AML-193 (cell line): ENCODE results near the gene MTFR1L.

Experiments used
- DNase-seq, 2 experiments: peaks; one replicate each; lab custom pipeline; 2025; lab: John Stamatoyannopoulos, UW

The MTFR1L gene

DNA sequence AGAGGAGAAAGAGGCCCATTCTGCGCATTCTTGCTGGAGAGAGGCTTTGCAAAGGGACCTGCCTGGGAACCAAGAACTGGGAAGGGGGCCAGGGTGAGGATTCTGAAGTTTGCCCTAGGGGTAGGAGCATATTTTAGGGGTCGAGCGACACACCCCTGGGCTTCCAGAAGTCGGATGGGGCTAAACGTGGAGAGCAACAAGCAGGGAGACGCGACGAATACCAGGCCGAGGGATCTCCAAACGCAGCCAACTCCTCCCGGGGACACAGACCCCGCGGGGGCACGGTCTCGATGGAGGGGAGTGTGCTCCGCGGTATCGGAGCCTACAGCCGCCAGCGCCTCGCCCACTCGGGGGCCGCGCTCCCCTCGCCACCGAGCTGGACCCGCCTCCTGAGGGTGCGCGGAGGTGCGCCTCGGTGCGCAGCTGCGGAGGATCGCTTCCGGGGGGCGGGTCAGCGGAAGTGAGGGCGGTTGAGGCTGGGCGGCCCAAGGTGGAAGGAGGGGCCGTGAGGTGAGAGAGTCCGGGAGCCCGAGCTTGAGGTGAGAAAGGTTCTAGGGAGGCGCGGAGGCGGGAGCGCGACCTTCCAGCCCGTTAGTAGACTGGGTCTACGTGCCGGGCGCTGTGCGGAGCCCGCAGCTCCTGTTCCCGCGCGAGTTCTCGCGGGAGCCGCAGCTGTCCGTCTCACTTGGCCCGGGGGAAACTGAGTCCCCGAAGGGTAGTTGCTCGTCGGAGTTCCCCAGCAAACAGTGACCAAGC, at the start of gene MTFR1L:
MTFR1L (plus strand) TSS at position 464 of the 756 bp plus-strand sequence. CDS start 3,151 bp downstream, outside the sequence.
- DNase-seq = peak; percentile 55 to 60

DNA sequence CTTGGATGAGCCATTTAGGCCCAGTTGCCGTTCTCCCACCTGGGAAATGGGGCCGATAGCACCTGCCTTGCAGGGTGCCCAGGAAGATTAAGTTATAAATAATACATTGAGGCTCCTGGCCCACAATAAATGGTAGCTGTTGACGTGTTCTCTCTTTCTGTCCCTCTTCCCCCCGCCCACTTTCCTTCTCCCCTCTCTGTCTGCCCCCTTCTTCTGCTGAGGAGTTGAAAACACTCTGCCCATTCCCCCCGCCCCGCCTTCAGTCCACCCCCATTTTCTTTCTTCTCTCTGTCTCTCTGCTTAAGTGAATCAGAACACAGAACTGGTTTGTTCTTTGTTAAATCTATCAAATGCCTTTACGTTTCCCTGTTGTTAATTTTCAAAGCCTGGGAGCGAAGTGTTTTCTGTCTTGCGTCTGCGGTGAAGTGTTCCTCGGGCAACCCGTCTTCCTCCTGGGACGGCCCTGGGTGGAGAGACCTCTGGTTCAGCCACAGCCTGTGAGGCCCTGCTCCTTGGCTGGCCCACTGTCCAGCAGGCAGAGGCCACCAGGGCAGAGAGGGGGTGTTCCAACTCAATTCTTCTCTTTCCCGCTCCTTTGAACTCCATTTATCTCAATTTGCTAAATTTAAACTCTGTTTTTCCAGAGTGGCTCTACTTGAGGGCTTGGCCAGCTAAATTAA, 49.1 kb upstream of the MTFR1L start:
- DNase-seq = no peak

DNA sequence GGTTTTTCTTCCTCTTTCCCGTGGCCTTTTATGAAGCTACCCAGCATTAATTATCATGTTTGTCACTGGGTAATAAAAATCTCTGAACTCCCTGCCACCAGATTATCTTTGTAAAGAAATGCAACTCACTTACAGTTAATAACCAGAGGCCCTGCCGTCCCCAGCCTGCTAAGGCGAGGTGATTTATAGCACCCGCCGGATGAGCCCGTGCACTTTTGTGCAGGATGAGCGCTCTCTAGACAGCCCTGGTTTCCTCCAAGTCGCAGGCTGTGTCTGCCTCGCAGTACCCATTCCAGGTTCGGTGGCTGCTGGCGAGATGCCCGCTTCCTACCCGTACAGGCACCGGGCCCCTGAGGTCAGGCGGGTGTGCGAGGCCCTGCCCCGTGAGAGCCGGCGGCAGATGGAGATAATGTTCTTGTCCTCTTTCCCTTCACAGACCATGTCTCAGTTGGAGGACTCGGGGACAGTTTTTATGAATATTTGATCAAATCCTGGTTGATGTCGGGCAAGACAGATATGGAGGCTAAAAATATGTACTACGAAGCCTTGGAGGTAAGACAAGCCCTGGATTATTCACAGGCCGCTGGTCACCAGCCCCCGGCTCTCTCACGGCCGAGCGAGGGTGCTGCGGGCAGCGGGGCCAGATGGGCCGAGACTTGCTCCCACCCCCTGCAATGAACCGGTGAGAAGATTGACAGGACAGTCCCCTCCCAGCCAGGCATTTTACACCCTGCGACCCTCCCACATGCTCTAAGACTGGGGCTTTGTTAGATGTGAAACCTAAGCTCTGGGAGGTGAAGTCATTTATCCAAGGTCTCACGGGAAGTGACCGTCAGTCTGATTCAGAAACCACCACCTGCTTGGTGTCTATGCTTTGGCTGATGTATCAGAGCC, 48.3 kb upstream of the MTFR1L start:
- no peak for DNase-seq

DNA sequence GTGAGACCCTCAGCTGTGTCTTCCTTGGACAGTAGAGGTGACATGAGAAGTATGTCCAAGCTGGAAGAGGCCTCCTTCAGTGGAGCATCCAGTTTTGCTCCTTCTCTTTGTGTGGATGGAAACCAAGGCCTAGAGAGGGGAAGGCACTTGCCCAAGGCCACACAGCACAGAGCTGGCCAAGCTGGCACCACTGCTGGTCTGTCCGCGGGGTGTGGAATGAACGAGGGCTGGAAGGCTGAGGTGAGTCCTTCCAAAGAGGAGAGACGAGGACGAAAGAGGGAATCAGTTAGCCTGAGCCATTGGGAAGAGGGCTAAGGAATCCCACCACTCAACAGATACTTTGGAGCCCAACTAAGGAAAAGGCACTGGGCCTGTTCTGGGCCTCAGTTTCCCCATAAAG, 47.6 kb upstream of the MTFR1L start:
- DNase-seq = no peak

DNA sequence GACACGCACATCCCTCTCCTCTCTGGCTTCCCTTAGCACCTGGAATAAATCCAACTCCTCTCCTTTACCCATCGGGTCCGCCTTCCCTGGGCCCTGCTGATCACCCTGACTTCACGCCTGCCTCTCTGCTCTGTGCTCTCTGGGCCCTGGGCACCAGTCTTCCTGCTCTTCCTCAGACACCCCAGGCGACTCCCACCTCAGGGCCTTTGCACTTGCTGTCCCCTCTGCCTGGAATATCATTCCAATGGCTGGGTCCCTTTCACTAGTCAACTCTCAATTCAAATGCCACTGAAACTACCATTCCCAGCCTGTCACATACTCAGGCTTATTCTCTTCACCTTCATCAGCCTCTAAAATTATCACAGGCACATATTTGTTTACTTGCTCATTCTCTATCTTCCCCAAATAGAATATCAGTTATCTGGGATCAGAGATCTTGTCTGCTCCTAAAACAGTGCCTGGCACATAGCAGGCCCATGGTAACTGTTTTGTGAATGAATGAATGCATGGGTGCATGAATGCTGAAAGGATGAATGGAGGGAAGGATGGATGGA, 47.0 kb upstream of the MTFR1L start:
- no peak for DNase-seq

DNA sequence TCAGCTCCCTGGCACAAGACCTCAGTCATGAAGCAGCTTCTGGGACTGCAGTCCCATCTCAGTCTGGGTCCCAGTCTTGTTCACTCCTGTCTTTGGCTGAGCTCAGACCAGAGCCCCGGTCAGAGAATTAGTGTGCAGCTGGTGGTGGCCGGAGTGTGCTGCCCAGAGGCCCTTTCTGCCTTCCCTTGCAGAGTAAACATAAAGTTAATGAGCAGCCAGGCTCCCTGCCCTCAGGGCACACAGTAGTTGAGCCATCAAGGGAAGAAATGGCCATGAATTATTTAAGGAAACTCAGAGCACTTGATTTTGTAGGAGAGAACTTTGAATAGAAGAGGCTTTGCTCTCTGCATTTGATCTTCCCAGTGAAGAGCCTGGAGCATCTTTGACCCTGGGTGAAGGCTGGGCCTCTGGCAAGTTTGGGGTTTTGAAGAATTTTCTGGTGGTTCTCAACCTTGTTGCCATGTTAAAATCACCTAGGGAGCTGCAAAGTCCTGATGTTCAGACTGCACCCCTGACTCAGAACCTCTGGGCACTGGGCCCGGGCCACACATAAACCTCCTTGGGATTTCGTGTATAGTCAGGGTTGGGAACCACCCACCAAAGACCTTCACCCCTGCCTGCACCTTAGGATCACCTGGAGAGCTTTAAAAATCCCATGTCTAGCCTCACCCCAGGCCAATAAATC, 46.2 kb upstream of the MTFR1L start:
- no peak for DNase-seq

DNA sequence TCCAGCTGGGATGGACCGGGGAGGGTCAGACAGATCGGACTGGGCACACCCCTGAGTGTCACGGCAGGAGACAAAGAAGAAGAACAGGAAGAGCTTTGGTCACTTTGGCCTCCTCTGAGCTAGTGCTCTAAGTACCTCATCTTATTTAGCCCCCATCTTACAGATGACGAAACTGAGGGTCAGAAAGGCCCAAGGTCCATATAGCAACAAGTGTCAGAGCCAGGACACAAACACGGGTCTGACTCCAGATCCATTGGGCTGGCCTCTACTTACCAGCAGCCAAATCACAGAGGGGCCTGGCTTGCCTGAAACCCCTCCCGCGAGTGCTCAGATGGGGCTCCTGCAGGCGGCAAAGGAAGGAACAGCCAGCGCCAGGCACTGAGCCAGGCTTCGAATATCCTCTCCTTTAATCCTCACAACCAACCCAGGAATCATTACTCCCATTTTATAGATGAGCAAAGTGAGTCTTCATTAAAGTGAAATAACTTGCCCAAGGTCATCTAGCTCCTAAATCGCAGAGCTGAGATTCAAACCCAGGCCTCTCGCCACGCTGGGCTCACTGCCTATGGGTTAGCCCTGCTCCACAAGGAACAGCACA, 45.4 kb upstream of the MTFR1L start:
- DNase-seq = no peak

DNA sequence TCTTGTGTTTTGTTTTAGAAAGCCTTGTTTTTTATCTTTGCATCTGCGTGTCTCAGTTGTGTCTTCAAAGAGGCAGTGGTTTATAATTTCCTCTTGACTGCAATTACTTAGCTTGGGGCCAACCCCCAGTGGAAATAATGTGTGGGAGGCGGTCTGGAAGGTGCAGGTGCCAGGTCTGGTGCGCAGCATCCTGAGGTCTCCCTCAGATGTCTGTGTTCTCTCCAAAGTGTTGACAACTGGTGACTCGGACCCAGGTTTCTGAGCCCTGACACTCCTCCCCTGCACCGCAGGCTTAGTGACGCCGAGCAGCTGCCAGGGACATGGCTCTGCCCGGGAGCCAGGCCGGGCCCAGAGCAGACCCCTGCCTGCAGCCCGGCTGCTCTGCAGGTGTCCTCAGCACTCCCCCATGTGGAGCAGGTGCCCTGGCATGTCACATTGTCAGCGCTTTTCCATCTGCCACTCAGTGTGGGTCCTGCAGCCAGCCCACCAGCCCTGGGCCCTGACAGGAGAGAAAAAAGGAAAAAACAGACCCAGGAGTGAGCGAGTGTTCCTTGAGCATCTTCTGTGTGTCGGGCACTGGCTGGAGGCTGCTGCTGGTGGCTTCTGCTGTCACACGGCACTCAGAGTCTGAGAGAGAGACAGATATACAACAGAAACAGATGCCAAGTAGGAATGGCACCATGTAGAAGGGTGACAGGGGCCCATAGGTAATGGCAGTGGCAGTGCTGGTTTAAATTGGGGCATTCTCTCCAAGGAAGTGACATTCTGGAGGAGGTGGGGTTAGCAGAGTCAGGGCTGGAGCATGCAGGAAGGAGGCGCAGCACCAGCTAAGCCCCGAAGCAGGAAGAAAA, 44.6 kb upstream of the MTFR1L start:
- DNase-seq = no peak

DNA sequence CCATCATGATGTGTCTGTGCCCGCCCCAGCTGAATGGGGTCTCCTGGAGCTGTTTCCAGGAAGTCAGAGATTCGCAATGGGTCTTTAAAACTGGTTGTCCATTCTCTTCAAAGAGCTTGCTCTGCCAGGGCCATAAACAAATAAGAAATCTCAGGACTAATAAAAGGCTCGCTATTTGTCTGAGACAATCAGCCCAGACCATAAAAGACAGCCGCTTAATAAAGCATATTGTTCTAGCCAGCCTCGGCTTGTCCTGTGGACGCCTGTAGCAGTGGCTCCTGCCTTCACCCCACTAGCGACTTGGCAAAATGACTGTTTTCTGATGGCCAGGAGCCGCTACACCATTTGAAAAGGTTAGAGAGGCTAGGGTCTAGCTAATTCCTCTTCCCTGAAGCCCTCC, 40.4 kb upstream of the MTFR1L start:
- no peak for DNase-seq

DNA sequence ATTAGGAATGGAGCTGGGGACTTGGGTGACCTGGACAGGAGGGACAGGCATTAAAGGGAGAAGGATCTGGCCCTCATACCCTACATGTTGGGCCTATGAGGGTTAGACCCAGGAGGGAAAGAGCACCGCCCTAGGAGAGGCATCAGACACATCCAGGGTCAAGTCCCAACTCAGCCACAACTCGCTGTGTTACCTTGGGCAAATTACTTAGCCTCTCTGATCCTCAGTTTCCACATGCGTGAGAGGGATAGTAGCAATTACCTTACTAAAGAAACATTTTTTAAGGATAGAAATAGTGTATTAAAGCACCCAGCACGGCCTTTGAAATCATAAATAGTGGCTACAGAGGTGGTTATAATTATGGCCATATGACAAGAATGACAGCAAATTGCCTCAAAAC, 39.9 kb upstream of the MTFR1L start:
- no peak for DNase-seq

DNA sequence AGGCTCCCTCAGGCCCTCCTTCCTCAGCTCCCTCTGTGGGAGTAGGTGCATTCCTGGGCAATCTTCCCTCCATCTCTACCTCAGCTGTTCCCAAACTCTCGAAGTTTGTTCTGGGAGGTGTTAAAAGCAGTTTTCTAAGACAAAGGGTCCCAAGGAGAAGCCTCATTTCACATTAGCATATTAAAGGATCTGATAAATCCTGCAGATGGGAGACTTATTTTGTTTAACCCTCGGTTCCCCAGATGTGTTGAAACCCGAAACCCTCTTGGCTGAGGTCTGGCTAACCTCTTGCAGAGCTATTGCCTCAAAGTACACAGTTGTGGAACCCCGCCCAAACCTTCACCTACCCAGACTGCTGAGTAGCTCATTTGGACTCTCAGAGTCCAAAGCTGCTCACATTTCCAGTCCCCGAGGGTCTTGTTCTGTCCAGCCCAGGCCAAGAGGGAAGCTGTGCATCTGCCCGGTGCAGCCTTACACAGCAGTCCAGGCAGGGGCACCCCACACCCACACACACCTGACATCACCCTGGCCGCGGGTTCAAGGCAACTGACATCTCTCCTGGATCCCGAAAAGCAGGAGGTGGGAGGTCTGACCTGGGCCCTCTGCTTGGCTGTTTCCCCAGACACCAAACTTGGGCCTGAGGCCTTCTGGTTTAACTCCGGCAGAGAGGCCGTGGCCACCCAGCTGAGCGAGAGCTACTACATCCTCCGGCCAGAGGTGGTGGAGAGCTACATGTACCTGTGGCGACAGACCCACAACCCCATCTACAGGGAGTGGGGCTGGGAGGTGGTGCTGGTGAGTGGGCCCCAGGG, 39.2 kb upstream of the MTFR1L start:
- DNase-seq = no peak

DNA sequence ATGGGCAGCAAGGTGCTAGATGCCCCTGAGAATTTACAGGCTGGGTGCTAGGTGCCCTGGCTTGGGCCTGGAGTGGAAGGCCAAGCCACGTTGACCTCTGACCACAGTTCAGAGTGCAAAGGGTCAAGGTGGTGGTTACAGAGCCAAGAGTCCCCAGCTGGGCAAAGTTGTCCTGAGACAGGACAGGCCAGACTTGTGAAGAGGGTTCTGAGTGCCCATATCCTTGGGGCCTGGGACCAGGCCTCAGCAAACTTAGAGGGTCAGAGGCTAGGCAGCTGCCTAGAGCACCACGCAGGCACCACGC, 38.7 kb upstream of the MTFR1L start:
- DNase-seq = no peak

DNA sequence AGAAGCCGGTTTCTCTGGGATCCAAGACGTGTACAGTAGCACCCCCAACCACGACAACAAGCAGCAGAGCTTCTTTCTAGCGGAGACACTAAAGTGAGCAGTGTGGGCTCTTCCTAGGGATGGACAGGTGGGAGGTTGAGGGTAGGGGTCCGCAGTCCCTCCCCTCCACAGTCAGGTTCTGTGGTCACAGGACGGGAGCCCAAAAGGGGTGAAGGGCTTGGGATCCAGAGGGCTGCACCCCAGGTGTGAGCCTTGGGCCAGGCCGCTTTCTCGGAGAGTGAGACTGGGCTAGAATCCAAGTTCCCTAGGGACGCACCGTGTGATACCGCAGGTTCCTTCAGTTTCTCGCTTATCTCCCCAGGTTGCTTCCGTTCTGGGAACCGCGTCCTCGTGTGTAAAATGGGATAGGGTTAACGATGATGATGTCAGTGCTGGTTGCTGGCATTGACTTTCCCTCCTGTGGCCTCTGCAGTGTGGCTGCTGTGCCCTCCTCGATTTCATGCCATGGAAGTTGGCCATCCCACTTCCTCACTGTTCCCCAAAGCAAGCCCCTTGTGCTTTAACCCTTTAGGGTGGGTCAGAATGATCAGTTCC, 37.0 kb upstream of the MTFR1L start:
- DNase-seq = no peak

DNA sequence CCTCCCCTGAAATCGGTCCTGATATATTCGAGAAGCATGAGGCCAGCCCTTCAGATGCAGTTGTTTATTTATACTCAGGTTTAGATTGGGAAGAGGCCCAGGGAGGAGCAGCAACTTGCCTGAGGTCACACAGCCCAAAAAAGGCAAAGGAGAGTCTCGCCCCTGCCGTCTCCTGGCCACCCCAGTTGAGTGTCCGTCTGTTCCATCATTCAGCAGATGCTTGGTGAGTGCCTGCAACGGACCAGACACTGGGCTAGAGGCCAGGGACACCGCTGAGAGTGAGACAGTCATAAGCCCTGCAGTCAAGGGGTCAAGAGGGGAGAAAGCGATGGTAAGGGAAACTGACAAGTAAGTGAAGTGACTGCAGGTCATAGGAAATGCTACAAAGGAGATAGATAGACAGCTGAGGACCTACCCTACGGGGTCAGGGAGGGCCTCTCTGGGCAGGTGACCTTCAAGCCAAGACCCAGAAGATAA, 35.1 kb upstream of the MTFR1L start:
- no peak for DNase-seq

DNA sequence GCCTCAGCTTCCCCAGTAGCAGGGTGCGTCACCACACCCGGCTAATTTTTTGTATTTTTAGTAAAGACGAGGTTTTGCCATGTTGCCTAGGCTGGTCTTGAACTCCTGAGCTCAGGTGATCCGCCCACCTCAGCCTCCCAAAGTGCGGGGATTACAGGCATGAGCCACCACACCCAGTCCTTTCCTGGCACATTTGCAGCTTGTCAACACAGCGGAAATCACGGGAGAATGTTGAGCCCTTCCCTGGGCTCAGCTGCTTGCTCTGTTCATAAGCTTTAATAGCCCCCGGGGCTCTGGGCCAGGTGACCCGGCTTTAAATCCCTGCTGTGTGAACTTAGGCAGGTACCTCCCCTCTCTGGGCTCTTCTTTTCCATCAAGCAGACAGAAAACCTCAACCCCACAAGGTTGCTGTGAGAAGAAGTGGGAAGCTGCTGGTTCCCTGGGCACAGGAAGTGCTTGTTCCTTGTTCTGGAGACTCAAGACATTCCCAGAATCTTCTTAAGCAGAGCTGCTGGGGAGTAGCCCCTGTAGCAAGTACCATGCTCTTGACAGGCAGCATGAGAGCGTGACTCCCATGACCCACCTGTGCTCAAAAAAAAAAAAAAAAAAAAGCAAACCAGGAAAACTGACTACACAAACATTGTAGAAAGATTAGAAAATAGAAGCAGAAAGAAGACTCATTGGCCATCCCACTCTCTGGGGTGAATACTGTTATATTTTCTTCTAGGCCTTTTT, 34.3 kb upstream of the MTFR1L start:
- DNase-seq = no peak

DNA sequence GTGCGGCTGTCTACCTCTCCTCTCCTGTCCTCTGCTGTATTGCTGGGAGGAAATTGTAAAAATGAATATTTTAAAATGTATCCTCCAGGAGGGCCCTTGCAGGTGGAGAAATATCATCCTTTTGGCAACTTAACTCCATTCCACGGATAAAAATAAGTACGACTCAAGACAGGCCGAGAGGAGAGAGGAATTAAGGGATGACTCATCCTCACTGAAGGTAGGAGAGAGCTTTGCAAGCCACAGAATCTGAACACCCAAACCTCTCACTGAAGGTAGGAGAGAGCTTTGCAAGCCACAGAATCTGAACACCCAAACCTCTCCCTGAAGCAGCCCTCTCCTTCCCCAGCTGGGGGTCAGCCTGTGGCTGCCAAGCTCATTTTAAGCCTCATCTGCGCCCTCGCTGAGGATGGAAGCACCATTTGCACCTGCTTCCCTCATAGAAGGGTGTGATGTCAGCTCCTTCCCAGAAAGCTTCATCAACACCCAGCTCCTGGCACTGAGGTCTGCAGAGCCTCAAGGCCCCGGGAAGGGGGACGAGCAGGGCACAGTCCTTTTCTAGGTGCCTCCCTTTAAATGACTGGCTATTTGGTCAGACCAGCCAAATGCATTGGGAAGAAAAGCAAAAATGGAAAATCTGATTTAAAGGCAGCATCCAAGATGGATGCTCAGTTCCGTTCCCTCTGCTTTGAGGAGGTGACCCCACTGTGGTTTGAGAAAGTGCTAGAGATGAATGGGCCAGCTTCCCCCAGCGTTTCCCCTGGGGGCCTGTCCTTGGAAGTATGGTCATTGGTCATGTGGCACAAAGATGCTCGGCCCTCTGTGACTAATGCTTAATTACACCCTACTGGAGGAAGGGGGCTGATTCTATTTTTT, 32.6 kb upstream of the MTFR1L start:
- no peak for DNase-seq

DNA sequence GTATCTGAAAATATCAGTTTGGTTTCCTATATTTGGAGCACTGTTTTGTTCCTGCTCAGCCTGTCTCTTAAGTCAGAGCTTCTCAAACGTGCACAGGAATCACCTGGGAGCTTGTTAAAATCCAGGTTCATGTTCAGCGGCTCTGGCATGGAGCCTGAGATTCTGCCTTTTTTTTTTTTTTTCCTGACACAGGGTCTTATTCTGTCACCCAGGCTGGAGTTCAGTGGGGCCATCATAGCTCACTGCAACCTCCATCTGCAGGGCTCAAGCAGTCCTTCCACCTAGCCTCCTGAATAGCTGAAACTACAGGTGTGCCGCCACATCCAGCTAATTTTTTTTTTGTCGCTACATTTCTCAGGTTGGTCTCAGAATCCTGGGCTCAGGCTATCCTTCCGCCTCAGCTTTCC, 32.0 kb upstream of the MTFR1L start:
- DNase-seq = no peak
